Cardiac muscle cell (in vitro differentiated cells and primary cell): ENCODE data around the gene SUGP1. TPM values are rescaled to one million over a fixed set of nuclear protein-coding genes. Genes with fewer than 3 reads are reported as not detected.

ENCODE experiments used
- DNase-seq, 2 donors: peaks; one replicate each; pipeline versions ENCODE4 v3.0.0 to v3.0.0-alpha.2; 2010 to 2017; ENCODE audit warnings: low read depth in 1 of 2, low spot score in 1 of 2
- H3K27ac ChIP-seq: fragments of 200-600 bp; sonication (generic); 2 replicates; pipeline ENCODE4 v1.5.1; 2016
- H3K27me3 ChIP-seq: fragments of 200-600 bp; sonication (generic); 2 replicates; pipeline ENCODE4 v1.6.0; 2016; ENCODE audit warnings: control low read depth
- H3K36me3 ChIP-seq: fragments of 200-600 bp; sonication (generic); 2 replicates; pipeline ENCODE4 v1.5.1; 2016; ENCODE audit warnings: control low read depth
- H3K4me1 ChIP-seq: fragments of 200-600 bp; sonication (generic); 2 replicates; pipeline ENCODE4 v1.8.1; 2017; ENCODE audit warnings: low read depth, mild to moderate bottlenecking, mixed run types
- H3K4me3 ChIP-seq: fragments of 200-600 bp; sonication (generic); 2 replicates; pipeline ENCODE4 v1.5.1; 2016; ENCODE audit warnings: mild to moderate bottlenecking
- H3K9me3 ChIP-seq: fragments of 200-600 bp; sonication (generic); 2 replicates; pipeline ENCODE4 v1.5.1; 2017; ENCODE audit warnings: low read depth, mild to moderate bottlenecking, control low read depth
- polyA plus RNA-seq: library from polyadenylated mRNA; unstranded; fragments of >200 nt; fragmentation: Nextera tagmentation; extraction: Ambion mirVana; gene quantifications from 2 replicates; pipeline ENCODE4 v1.2.1, GENCODE V29; 2016
- total RNA-seq: library from RNA; depleted of rRNA; stranded (reverse); fragments of >200 nt; gene quantifications from 2 replicates; pipeline ENCODE4 v1.2.3, GENCODE V29; 2016
- TF ChIP-seq, protein P1 (sequence below): IDR thresholded peaks from 2 replicates; pipeline ENCODE4 v1.5.1; 2012; ENCODE audit warnings: low read depth, mild to moderate bottlenecking, low read length

The SUGP1 gene
- total and polyA plus RNA-seq, 2 experiments from 2014 or later, result 74.5 to 84.6 TPM

DNA sequence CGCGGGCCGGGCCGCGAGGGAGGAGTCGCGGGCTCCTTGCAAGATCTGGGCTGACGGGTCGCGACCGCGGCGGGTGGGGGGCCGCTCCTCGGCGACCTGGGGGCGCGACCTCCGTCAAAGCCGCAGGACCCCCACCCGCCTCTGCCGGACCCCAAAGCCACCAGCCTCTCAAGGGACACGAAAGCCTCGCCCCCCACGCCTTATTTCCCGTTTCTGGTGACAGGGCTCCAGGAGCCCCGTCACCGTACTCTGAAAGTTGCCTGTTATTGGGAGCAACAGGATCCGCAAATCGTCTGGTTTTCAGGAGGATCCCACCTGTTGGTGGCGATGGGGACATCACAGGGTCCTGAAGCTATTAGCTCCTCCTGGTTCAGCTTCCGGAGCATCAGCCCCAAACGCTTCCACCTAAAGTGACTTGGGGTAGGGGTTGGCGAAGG, 850 bp upstream of the SUGP1 start:
- DNase-seq, result peak in 1 of 2 donors; percentile 44
- Histone ChIP-seq H3K27ac (peak overlapping the region; percentile 98), H3K27me3 (no peaks in the 10 kb centered on the region), H3K9me3 (no peaks in the 10 kb centered on the region), H3K36me3 (peaks cover 20% of the 10 kb centered on the region), H3K4me3 (peak overlapping the region; percentile 90), H3K4me1 (peaks cover 19% of the 10 kb centered on the region)
- TF ChIP-seq, protein P1, sequence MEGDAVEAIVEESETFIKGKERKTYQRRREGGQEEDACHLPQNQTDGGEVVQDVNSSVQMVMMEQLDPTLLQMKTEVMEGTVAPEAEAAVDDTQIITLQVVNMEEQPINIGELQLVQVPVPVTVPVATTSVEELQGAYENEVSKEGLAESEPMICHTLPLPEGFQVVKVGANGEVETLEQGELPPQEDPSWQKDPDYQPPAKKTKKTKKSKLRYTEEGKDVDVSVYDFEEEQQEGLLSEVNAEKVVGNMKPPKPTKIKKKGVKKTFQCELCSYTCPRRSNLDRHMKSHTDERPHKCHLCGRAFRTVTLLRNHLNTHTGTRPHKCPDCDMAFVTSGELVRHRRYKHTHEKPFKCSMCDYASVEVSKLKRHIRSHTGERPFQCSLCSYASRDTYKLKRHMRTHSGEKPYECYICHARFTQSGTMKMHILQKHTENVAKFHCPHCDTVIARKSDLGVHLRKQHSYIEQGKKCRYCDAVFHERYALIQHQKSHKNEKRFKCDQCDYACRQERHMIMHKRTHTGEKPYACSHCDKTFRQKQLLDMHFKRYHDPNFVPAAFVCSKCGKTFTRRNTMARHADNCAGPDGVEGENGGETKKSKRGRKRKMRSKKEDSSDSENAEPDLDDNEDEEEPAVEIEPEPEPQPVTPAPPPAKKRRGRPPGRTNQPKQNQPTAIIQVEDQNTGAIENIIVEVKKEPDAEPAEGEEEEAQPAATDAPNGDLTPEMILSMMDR, result no peak

DNA sequence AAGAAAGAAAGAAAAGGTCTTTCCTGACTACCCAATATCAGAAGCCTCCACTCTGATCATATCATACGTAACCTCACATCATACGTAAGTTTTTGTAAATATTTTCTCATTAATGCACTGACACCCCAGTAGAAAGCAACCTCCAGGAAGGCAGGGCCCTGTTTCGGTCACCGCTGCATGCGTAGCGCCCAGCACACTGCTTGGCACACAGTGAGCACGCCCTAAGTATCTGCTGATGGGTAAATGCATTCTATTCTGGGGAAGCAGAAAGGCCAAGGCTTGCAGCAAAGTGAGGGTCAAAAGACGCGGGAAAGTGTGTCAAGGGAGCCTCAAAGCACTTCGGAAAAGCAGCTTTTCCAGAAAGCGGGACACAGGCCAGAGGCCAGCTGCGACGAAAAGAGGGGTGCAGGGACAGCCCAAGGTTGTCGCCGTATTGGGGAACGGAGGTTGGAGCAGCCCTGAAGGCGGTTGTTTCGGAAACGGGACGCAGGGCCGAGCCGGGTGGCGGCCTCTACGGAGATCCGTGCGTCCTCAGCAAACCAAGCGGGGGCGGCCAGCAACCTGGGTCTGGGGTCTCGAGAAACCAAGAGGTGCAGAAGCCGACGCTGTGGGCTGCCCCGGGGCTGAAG, 463 bp downstream of the SUGP1 start:
- Histone ChIP-seq H3K4me1 (peaks cover 19% of the 10 kb centered on the region), H3K27me3 (no peaks in the 10 kb centered on the region), H3K4me3 (peak overlapping the region; percentile 90), H3K27ac (peak overlapping the region; percentile 98), H3K9me3 (no peaks in the 10 kb centered on the region), H3K36me3 (peaks cover 15% of the 10 kb centered on the region)
- TF ChIP-seq, protein P1, result no peak
- no peak for DNase-seq

DNA sequence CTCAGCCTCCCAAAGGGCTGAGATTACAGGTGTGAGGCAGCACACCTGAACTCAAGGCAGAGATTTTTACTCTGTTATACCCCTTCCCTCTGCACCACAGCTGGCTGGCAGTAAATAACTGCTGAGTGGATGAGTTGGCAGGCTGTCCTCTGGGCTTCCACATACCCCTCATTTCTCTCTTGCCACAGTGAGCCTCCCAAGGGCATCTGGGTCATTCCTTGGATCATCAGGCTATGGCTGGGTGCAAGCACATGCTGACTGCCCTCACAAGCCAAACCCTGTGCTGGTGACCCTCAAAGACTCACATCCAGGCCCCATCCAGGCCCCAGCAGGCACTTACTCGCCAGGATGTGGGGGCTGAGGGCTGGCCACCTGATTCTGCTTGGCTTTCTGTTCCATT, 4.2 kb downstream of the SUGP1 start:
- H3K4me3 ChIP-seq, result no peak overlapping the region
- no peak for DNase-seq
- no peaks in the 10 kb centered on the region for H3K27me3 ChIP-seq
- H3K9me3 ChIP-seq, result no peaks in the 10 kb centered on the region
- H3K27ac ChIP-seq, result no peak overlapping the region
- peaks cover 7% of the 10 kb centered on the region for H3K4me1 ChIP-seq
- TF ChIP-seq, protein P1, result no peak
- peaks cover 8% of the 10 kb centered on the region for H3K36me3 ChIP-seq

DNA sequence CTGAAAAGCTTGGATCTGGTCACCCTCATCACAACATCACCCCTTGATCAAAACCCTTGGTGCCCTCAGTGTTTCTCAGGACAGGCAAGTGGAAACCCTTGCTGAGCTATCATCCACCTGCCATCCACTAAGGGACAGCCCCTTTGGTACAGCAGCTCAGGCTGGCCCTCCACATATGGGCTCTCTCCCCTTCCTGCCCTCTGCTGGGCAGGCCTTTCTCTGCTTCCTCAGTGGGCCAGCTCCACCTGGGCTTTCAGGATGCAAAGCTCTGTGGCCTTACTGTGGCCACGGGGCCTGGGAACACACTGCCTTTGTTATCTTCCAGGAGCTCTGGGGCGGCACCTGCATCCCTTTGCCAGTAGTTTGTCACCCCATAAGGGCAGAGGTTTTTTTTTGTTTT, 4.9 kb downstream of the SUGP1 start:
- H3K27ac ChIP-seq, result no peak overlapping the region
- DNase-seq, result no peak
- no peak overlapping the region for H3K4me3 ChIP-seq
- TF ChIP-seq, protein P1, result no peak
- H3K27me3 ChIP-seq, result no peaks in the 10 kb centered on the region
- peaks cover 7% of the 10 kb centered on the region for H3K4me1 ChIP-seq
- H3K36me3 ChIP-seq, result peaks cover 13% of the 10 kb centered on the region
- no peaks in the 10 kb centered on the region for H3K9me3 ChIP-seq

DNA sequence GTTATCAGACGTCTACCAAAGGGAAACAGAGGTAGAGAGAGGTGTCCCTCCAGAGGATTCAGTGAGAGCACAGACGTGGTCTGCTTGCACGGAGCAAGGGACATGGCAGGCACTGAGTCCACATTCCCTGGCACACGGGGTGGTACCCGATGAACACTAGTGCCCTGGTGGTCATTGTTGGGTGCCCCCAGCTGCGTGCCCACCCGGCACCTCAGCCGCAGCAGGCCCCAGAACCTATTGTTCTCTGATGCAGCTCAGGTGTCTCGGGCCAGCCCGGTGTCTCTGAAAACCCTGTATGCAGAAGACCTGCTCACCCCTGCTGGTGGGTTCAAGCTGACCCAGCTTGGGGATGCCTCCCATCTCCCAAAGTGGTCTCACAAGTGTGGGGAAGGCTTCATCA, 11.9 kb downstream of the SUGP1 start:
- Histone ChIP-seq H3K36me3 (peaks cover 26% of the 10 kb centered on the region), H3K9me3 (no peaks in the 10 kb centered on the region), H3K27me3 (no peaks in the 10 kb centered on the region), H3K4me3 (no peak overlapping the region), H3K4me1 (no peaks in the 10 kb centered on the region), H3K27ac (no peak overlapping the region)
- TF ChIP-seq, protein P1, result no peak
- DNase-seq, result no peak
